RWPE2 (cell line): Measurements from ENCODE around the gene ARHGAP45.
A peak's percentile ranks its signal among the peaks of the same experiment; 100 is the strongest.

Experiments
- ATAC-seq: fragments of 200-7000 bp; cut with Tn5 transposase; 3 replicates; pipeline ENCODE4 v1.9.1; 2021; ENCODE audit warnings: low read depth
- DNase-seq: peaks from one replicate; pipeline ENCODE4 v3.0.0-alpha.2; 2020; ENCODE audit warnings: low spot score
- H3K27ac ChIP-seq: fragments of 450-650 bp; 2 replicates; pipeline ENCODE4 v1.5.1; 2017; ENCODE audit warnings: mild to moderate bottlenecking; ENCODE audit not compliant: poor library complexity, severe bottlenecking
- H3K27me3 ChIP-seq: fragments of 250-450 bp; sonication (Bioruptor Pico); 2 replicates; pipeline ENCODE4 v1.5.1; 2021; ENCODE audit warnings: mild to moderate bottlenecking, moderate library complexity; ENCODE audit not compliant: insufficient read depth, poor library complexity, severe bottlenecking
- H3K36me3 ChIP-seq: fragments of 250-450 bp; sonication (Bioruptor Pico); 2 replicates; pipeline ENCODE4 v1.5.1; 2020; ENCODE audit warnings: low read depth, mild to moderate bottlenecking, moderate library complexity
- H3K4me1 ChIP-seq: fragments of 250-450 bp; sonication (Bioruptor Pico); 2 replicates; pipeline ENCODE4 v1.5.1; 2021; ENCODE audit warnings: mild to moderate bottlenecking, moderate library complexity; ENCODE audit not compliant: insufficient read depth, poor library complexity, severe bottlenecking
- H3K4me3 ChIP-seq: fragments of 250-450 bp; sonication (Bioruptor Pico); 2 replicates; pipeline ENCODE4 v1.5.1; 2021; ENCODE audit warnings: mild to moderate bottlenecking, moderate library complexity; ENCODE audit not compliant: severe bottlenecking
- H3K9me3 ChIP-seq: fragments of 250-450 bp; sonication (Bioruptor Pico); 2 replicates; pipeline ENCODE4 v1.5.1; 2021; ENCODE audit warnings: mild to moderate bottlenecking, moderate library complexity; ENCODE audit not compliant: severe bottlenecking
- TF ChIP-seq, protein P1 (sequence below): fragments of 450-650 bp; IDR thresholded peaks from one replicate; pipeline ENCODE4 v1.5.1; 2017; ENCODE audit warnings: mild to moderate bottlenecking, moderate library complexity; ENCODE audit not compliant: poor library complexity, severe bottlenecking

Gene ARHGAP45

DNA sequence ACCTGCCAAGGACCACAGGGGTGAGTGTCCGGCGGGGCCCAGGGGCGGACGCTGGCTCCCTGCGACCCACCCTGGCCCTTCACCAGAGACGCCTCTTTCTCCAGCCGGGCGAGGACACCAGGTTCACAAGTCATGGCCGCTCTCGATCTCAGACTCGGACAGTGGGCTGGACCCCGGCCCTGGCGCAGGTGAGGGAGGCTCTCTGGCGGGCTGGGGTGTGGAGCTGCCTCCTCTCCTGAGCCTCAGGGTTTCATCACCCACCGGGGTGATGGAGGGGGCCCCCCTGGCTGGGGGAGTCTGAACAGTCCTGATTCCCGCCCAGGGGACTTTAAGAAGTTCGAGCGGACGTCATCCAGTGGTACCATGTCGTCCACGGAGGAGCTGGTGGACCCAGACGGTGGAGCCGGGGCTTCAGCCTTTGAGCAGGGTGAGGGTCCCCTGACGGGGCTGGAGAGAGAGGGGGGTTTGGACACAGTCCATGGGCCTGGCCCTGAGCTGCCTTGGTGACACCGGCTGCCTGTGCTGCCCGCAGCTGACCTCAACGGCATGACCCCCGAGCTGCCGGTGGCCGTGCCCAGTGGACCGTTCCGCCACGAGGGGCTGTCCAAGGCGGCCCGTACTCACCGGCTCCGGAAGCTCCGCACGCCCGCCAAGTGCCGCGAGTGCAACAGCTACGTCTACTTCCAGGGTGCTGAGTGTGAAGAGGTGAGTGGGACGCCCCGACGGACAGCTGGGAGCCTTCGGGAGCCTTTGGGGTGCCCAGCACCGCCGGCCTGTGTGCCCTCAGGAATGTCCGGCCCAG is 13.6 kb downstream of the ARHGAP45 start:
- H3K27me3 ChIP-seq = no peaks in the 10 kb centered on the region

DNA sequence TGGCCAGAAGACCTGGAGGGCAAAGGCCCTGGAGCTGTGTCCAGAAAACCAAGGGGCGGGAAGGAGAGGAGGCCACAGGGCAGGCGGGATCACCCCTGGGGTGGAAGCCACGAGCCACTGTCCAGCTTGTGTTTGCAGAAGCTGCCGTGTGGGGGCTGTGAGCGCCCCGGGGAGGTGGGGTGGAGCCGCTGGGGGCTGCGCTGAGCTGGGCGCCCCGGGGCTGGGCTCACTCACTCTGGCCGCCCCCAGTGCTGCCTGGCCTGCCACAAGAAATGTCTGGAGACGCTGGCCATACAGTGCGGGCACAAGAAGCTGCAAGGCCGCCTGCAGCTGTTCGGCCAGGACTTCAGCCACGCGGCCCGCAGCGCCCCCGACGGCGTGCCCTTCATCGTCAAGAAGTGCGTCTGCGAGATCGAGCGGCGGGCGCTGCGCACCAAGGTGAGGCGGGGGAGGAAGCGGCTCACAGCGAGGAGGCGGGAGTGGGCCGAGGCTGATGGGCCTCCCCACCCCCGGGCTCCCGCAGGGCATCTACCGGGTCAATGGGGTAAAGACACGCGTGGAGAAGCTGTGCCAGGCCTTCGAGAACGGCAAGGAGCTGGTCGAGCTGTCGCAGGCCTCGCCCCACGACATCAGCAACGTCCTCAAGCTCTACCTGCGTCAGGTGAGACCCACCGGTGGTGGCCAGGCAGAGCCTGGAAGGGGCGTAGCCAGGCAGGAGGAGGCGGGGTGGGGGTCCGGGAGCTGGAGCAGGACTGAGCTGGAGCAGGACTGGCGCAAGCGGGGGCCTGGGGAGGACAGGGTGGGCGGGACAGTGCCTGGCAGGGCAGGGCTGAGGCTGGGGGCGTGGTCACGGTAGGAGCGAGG is 14.6 kb downstream of the ARHGAP45 start:
- no peaks in the 10 kb centered on the region for H3K9me3 ChIP-seq
- DNase-seq (peak; percentile 53), ATAC-seq (no peak; the same call in 2 of the 3 replicates)
- H3K4me1 ChIP-seq = peaks cover 3% of the 10 kb centered on the region
- no peaks in the 10 kb centered on the region for H3K27me3 ChIP-seq
- no peak overlapping the region for H3K4me3 ChIP-seq
- H3K27ac ChIP-seq = peak overlapping the region; percentile 16
- H3K36me3 ChIP-seq = no peaks in the 10 kb centered on the region
- TF ChIP-seq, protein P1, sequence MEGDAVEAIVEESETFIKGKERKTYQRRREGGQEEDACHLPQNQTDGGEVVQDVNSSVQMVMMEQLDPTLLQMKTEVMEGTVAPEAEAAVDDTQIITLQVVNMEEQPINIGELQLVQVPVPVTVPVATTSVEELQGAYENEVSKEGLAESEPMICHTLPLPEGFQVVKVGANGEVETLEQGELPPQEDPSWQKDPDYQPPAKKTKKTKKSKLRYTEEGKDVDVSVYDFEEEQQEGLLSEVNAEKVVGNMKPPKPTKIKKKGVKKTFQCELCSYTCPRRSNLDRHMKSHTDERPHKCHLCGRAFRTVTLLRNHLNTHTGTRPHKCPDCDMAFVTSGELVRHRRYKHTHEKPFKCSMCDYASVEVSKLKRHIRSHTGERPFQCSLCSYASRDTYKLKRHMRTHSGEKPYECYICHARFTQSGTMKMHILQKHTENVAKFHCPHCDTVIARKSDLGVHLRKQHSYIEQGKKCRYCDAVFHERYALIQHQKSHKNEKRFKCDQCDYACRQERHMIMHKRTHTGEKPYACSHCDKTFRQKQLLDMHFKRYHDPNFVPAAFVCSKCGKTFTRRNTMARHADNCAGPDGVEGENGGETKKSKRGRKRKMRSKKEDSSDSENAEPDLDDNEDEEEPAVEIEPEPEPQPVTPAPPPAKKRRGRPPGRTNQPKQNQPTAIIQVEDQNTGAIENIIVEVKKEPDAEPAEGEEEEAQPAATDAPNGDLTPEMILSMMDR = no peak

More for the DNA sequence above, 13.6 kb downstream of the ARHGAP45 start:
- DNase-seq = peak; percentile 65
- Histone ChIP-seq H3K4me3 (no peak overlapping the region), H3K36me3 (no peaks in the 10 kb centered on the region), H3K9me3 (no peaks in the 10 kb centered on the region), H3K4me1 (peaks cover 3% of the 10 kb centered on the region), H3K27ac (no peak overlapping the region)
- no peak for ATAC-seq
- TF ChIP-seq, protein P1 = no peak

DNA sequence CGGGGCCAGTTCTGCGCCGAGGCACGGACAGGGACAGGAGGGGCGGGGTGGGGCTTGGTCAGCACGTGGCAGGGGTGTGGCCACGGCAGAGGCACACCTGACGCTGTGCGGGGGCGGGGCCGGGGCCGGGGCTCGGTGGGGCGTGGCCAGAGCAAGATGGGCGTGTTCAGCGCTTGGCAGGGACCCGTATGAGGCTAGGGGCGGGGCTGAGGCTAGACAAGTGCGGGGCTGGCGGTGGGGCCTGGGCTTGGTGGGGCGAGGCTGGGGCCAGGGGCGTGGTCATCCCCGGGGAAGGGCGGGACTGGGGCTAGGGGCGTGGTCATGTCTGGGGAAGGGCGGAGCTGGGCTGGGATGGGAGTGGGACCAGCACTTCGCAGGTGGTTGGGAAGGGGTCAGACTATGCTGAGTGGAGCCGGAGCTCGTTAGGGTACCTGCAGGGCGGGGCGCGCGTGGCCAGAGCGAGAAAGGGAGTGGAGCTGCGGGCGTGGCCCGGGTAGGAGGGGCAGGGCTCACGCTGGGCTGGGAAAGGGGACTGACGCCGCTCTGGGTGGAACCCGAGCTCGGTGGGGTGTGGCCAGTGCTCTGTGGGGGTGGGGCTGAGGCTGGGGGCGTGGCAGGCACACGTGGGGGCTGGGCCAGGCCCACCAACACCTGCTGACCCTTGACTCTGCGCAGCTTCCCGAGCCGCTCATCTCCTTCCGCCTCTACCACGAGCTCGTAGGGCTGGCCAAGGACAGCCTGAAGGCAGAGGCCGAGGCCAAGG is 15.4 kb downstream of the ARHGAP45 start:
- TF ChIP-seq, protein P1 = no peak
- Histone ChIP-seq H3K27me3 (no peaks in the 10 kb centered on the region), H3K27ac (peak overlapping the region; percentile 16), H3K4me3 (peak overlapping the region; percentile 24), H3K9me3 (no peaks in the 10 kb centered on the region), H3K4me1 (peaks cover 3% of the 10 kb centered on the region), H3K36me3 (no peaks in the 10 kb centered on the region)
- peak; percentile 76 for ATAC-seq
- DNase-seq = peak; percentile 93

DNA sequence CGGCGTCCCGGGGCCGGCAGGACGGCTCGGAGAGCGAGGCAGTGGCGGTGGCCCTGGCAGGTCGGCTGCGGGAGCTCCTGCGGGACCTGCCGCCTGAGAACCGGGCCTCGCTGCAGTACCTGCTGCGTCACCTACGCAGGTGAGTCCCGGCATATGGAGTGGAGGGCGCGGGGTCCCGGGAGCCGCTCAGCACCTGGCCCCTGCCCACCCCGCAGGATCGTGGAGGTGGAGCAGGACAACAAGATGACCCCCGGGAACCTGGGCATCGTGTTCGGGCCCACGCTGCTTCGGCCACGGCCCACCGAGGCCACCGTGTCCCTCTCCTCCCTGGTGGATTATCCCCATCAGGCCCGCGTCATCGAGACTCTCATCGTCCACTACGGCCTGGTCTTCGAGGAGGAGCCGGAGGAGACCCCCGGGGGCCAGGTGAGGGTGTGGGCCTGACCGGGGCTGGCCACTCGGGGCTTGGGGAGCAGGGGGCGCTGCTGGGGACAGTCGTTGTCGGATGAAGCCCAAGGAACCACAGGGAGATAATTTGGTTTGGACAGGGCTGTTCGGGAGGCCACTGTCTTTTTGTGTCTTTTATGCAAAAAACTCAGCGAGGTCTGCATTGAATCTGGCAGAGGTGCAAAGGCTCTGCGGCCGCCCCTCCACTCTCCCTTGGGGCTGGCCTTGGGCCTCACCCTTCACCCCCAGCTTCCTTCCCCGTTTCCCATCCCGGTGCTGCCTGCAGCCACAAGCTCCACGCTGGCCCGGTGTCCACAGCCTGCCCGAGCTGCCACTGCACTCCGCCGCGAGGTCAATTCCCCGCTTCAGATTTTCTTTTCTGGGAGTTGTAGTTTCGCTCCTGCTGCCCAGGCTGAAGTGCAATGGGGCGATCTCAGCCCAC is 16.2 kb downstream of the ARHGAP45 start:
- peaks cover 7% of the 10 kb centered on the region for H3K36me3 ChIP-seq
- TF ChIP-seq, protein P1 = no peak
- ATAC-seq (no peak), DNase-seq (peak; percentile 49)
- peak overlapping the region; percentile 24 for H3K4me3 ChIP-seq
- H3K27ac ChIP-seq = no peak overlapping the region
- no peaks in the 10 kb centered on the region for H3K9me3 ChIP-seq
- peaks cover 3% of the 10 kb centered on the region for H3K4me1 ChIP-seq
- H3K27me3 ChIP-seq = no peaks in the 10 kb centered on the region
